ENCODE measurements around the gene BLTP2.

Gene BLTP2

DNA sequence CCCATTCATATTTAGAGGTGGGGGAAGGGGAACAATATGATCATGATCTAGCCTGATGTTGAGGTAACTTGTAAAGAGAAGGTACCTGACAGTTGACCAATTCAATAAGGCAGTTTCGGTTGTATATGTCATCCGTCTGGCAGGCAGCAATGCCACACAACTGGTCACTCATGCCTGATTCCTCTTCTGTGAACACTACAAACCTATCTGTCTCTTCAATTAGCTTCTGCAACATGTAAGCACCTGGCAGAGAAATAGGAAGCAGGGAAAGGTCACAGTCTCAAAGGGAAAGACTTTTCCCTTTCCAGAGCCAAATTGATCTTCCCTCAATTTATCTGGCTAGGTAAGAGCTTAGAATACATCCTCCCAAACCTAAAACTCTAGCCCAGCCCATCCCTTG is 20.8 kb downstream of the BLTP2 start:
- H3K27me3 ChIP-seq: no peaks in the 10 kb centered on the region
- H3K9me3 ChIP-seq: no peaks in the 10 kb centered on the region
- H3K27ac ChIP-seq: no peak overlapping the region
- intact Hi-C loops (cut with DNase I; ENCODE audit: low total_unique reads): no loop called here
- DNase-seq: no peak
- peaks cover 79 to 98% (median 87%) of the 10 kb centered on the region in 3 donors for H3K36me3 ChIP-seq
- no peaks in the 10 kb centered on the region for H3K4me1 ChIP-seq
- TF ChIP-seq, protein P1, sequence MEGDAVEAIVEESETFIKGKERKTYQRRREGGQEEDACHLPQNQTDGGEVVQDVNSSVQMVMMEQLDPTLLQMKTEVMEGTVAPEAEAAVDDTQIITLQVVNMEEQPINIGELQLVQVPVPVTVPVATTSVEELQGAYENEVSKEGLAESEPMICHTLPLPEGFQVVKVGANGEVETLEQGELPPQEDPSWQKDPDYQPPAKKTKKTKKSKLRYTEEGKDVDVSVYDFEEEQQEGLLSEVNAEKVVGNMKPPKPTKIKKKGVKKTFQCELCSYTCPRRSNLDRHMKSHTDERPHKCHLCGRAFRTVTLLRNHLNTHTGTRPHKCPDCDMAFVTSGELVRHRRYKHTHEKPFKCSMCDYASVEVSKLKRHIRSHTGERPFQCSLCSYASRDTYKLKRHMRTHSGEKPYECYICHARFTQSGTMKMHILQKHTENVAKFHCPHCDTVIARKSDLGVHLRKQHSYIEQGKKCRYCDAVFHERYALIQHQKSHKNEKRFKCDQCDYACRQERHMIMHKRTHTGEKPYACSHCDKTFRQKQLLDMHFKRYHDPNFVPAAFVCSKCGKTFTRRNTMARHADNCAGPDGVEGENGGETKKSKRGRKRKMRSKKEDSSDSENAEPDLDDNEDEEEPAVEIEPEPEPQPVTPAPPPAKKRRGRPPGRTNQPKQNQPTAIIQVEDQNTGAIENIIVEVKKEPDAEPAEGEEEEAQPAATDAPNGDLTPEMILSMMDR (IDR thresholded peaks at IDR 0.05): no peak
- no peak overlapping the region for H3K4me3 ChIP-seq

DNA sequence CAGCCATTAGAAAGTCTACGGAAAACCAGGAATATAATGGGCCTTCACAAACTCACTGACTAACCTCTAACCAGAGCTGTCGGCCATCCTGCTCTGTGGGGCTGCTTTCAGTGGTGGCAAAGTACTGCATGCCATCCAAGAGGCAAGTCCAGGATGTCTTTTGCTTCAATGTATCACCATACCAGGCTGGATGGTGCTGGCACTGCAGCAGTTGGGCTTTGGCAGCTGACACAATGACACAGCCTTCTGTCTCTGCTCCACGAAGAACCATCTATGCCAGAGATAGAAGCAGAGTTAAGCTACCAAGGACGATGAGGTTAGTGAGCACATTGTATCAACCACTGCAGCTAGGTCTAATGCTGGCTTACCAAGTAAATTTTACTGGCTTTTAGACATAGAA is 21.3 kb downstream of the BLTP2 start:
- intact Hi-C loops (cut with DNase I; ENCODE audit: low total_unique reads): no loop called here
- Histone ChIP-seq H3K4me1 (no peaks in the 10 kb centered on the region), H3K27ac (no peak overlapping the region), H3K36me3 (peaks cover 81 to 98% (median 90%) of the 10 kb centered on the region in 3 donors), H3K4me3 (no peak overlapping the region), H3K9me3 (no peaks in the 10 kb centered on the region), H3K27me3 (no peaks in the 10 kb centered on the region)
- TF ChIP-seq, protein P1 (IDR thresholded peaks at IDR 0.05): no peak
- DNase-seq: no peak

DNA sequence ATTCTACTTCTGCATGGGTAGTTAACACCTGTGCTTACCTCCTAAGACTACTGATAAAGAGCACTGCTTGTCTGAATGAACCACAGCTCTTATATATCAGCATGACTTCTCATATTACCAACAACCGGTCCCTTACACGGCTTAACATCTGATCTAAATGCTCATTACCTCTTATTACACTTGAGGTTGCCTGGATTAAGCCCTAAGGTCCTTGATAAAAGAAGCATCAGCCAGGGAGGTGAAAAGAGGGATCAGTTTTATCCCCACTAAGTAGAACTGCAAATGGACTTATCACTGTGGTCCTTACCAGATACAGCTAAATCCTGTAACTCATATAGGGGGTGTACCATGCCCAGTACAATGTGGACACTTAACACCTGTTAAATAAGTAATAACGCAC is 22.8 kb downstream of the BLTP2 start:
- Histone ChIP-seq H3K27ac (no peak overlapping the region), H3K4me1 (no peaks in the 10 kb centered on the region), H3K36me3 (peaks cover 81 to 98% (median 90%) of the 10 kb centered on the region in 3 donors), H3K9me3 (no peaks in the 10 kb centered on the region), H3K27me3 (no peaks in the 10 kb centered on the region), H3K4me3 (no peak overlapping the region)
- no peak for DNase-seq
- intact Hi-C loops (cut with DNase I; ENCODE audit: low total_unique reads): no loop called here
- TF ChIP-seq, protein P1 (IDR thresholded peaks at IDR 0.05): no peak

DNA sequence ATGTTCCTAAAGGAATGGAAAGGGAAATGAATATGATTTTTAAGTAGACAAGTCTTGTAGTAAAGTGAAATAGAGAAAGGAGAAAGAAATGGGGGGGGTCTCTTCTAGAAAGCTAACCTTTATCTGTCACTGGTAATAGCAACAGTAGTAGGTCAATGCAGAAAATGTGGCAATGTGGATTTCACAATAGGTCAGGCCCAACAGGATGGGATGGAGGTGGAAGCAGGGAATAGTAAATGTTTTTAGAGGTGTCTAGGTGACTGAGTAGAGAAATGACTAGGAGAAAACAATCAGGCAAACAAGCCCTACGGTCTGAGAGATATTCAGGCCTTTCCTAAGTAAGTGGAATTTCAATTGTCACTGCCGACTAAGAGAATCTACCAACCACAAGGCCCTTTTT is 24.9 kb downstream of the BLTP2 start:
- intact Hi-C loops (cut with DNase I; ENCODE audit: low total_unique reads): no loop called here
- Histone ChIP-seq H3K4me1 (no peaks in the 10 kb centered on the region), H3K4me3 (no peak overlapping the region), H3K27ac (no peak overlapping the region), H3K27me3 (no peaks in the 10 kb centered on the region), H3K9me3 (no peaks in the 10 kb centered on the region), H3K36me3 (peaks cover 93 to 100% (median 99%) of the 10 kb centered on the region in 3 donors)
- no peak for DNase-seq
- TF ChIP-seq, protein P1 (IDR thresholded peaks at IDR 0.05): no peak

DNA sequence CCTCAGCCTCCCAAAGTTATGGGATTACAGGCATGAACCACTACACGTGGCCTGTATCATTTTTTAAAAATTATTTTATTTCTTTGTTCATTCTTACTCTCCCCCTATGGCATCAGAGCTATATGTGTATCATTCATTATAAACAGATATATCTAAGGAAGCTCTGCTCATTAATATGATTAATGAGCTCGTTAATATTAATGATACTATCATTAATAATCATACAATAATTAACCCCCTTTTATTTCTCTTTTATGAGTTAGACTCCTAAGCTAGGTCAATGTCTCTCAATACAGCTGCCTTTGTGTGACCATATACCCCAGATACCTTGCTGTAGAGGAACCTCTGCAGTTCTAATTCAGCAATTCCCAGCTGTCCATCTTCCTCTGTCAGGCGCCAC is 26.5 kb downstream of the BLTP2 start:
- Histone ChIP-seq H3K4me1 (no peaks in the 10 kb centered on the region), H3K36me3 (peaks cover 88 to 100% (median 89%) of the 10 kb centered on the region in 3 donors)
- intact Hi-C loops (cut with DNase I; ENCODE audit: low total_unique reads): no loop called here

More for the DNA sequence above, 26.5 kb downstream of the BLTP2 start:
- Histone ChIP-seq H3K27me3 (no peaks in the 10 kb centered on the region), H3K27ac (no peak overlapping the region), H3K9me3 (no peaks in the 10 kb centered on the region), H3K4me3 (no peak overlapping the region)
- DNase-seq: no peak
- TF ChIP-seq, protein P1 (IDR thresholded peaks at IDR 0.05): no peak
